Measurements from ENCODE around the gene TBC1D1.

GRCh38 chr4:37867102-37867501 is 23.8 kb upstream of the TBC1D1 start:
- TF ChIP-seq CTCF (conservative IDR thresholded peaks at IDR 0.05 in 1 of 2, IDR thresholded peaks at IDR 0.05 in 1 of 2; ENCODE audit: low read depth in 1 of 2, low read length in 2 of 2) (no peak), EZH2 (IDR thresholded peaks at IDR 0.05; ENCODE audit: low read length, missing control alignments) (no peak)
